ENCODE results near the gene LCK.

- TF ChIP-seq EZH2 (optimal IDR thresholded peaks at IDR 0.05; ENCODE audit: low read depth, low read length) (no peak), CTCF (IDR thresholded peaks at IDR 0.05; ENCODE audit: low read length) (no peak)
These were observed 22.3 kb upstream of the LCK start for GRCh38 chr1:32228771-32229170.

Measured in MM.1S (cell line).